Measurements from ENCODE around the gene CDYL2. TPM values are rescaled to one million over a fixed set of nuclear protein-coding genes. Genes with fewer than 3 reads are reported as not detected.

Gene CDYL2
- total RNA-seq, 1 experiment from 2014 or later = 8.2 TPM

- ATAC-seq (0 out of 2 replicates have a peak, but pooled peaks have one; percentile 30), DNase-seq (ENCODE audit: low spot score) (no peak)
- Mint-ChIP-seq H3K4me1 (peaks cover 7% of the 10 kb centered on the region; the same call in 1 of the 2 replicates), H3K4me3 (no peak overlapping the region), H3K27me3 (ENCODE audit: low read depth) (no peaks in the 10 kb centered on the region), H3K9me3 (peaks cover 20% of the 10 kb centered on the region), H3K36me3 (peaks cover 7% of the 10 kb centered on the region; the same call in 1 of the 2 replicates), H3K27ac (no peak overlapping the region)
- POLR2A ChIA-PET = no interaction called here
- CTCF ChIA-PET = no interaction called here
- TF ChIP-seq EMX1 (CRISPR knock-in tag; IDR thresholded peaks at IDR 0.05) (no peak), ZBTB21 (CRISPR knock-in tag; IDR thresholded peaks at IDR 0.05; ENCODE audit: borderline replicate concordance) (no peak), SOX15 (CRISPR knock-in tag; IDR thresholded peaks at IDR 0.05) (no peak)
These were observed 148.2 kb downstream of the CDYL2 start for GRCh38 chr16:80656161-80656560.

GRCh38 chr16:80655751-80656150 lies 148.6 kb downstream of the CDYL2 start:
- Mint-ChIP-seq H3K27me3 (ENCODE audit: low read depth) (no peaks in the 10 kb centered on the region), H3K27ac (no peak overlapping the region), H3K4me1 (peaks cover 8% of the 10 kb centered on the region; the same call in 1 of the 2 replicates), H3K9me3 (peaks cover 17% of the 10 kb centered on the region), H3K4me3 (no peak overlapping the region), H3K36me3 (peaks cover 7% of the 10 kb centered on the region; the same call in 1 of the 2 replicates)
- ATAC-seq = no peak
- POLR2A ChIA-PET = no interaction called here
- TF ChIP-seq STAT6 (CRISPR knock-in tag; conservative IDR thresholded peaks at IDR 0.05; ENCODE audit: low read depth) (no peak), ZNF671 (CRISPR knock-in tag; IDR thresholded peaks at IDR 0.05) (no peak)
- DNase-seq (ENCODE audit: low spot score) = no peak
- CTCF ChIA-PET = no interaction called here

DNA sequence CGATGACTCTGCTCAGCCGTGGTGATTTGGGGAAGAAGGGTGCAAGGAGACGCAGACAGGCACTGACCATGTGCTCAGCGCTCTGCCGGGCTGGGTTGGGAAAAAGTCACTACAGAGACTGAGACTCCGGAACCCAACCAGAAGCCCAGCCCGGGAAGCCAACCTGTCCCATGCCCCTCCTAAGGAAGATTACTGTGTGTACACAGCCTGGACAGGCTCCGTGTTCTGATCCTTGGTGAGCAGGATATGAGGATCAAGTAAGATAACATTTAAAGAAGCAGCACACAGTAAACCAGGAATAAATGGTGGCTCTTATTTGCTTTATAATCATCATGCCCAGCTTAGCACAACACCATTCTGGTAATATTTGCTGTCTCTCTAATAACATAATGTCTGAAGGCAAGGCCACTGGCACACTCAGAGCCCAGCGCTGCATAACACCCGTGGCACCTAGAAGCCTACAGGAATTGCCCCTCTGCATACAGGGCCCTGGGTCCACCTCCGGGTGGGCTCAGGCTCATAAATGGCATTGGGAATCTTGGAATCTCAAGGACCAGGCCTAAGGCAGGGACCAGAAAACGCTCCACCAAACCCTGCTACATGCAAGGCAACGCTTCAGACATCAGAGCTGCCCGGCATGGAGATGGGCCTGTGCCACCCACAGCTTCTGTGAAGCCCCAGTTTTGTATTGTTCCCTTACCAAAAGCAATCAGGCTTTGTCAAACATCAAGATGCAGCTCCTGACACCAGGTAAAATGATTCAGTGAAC lies 150.1 kb downstream of the CDYL2 start:
- H3K36me3 Mint-ChIP-seq = no peaks in the 10 kb centered on the region
- no peak overlapping the region for H3K27ac Mint-ChIP-seq
- H3K27me3 Mint-ChIP-seq (ENCODE audit: low read depth) = no peaks in the 10 kb centered on the region
- no peak for DNase-seq (ENCODE audit: low spot score)
- peaks cover 17% of the 10 kb centered on the region for H3K4me1 Mint-ChIP-seq
- POLR2A ChIA-PET = no interaction called here
- H3K4me3 Mint-ChIP-seq = no peak overlapping the region
- CTCF ChIA-PET = no interaction called here
- H3K9me3 Mint-ChIP-seq = peaks cover 20% of the 10 kb centered on the region
- no peak for ATAC-seq
- TF ChIP-seq SMAD3 (CRISPR knock-in tag; IDR thresholded peaks at IDR 0.05; ENCODE audit: borderline replicate concordance) (no peak), CBFB (CRISPR knock-in tag; IDR thresholded peaks at IDR 0.05; ENCODE audit: low read depth) (no peak), FOXK1 (CRISPR knock-in tag; IDR thresholded peaks at IDR 0.05) (no peak), FOXP4 (CRISPR knock-in tag; IDR thresholded peaks at IDR 0.05) (no peak), ATF6 (CRISPR knock-in tag; IDR thresholded peaks at IDR 0.05) (no peak), TP53 (CRISPR knock-in tag; IDR thresholded peaks at IDR 0.05) (no peak), RELA (CRISPR knock-in tag; IDR thresholded peaks at IDR 0.05; ENCODE audit: borderline replicate concordance) (no peak), KAT7 (CRISPR knock-in tag; IDR thresholded peaks at IDR 0.05; ENCODE audit: borderline replicate concordance) (no peak), ZNF219 (CRISPR knock-in tag; IDR thresholded peaks at IDR 0.05; ENCODE audit: borderline replicate concordance) (no peak), NR3C1 (CRISPR knock-in tag; conservative IDR thresholded peaks at IDR 0.05; ENCODE audit: low read depth) (no peak), PREB (CRISPR knock-in tag; IDR thresholded peaks at IDR 0.05; ENCODE audit: borderline replicate concordance) (no peak), ZNF263 (CRISPR knock-in tag; IDR thresholded peaks at IDR 0.05; ENCODE audit: low read depth) (no peak)
- TF ChIP-seq, protein P1, sequence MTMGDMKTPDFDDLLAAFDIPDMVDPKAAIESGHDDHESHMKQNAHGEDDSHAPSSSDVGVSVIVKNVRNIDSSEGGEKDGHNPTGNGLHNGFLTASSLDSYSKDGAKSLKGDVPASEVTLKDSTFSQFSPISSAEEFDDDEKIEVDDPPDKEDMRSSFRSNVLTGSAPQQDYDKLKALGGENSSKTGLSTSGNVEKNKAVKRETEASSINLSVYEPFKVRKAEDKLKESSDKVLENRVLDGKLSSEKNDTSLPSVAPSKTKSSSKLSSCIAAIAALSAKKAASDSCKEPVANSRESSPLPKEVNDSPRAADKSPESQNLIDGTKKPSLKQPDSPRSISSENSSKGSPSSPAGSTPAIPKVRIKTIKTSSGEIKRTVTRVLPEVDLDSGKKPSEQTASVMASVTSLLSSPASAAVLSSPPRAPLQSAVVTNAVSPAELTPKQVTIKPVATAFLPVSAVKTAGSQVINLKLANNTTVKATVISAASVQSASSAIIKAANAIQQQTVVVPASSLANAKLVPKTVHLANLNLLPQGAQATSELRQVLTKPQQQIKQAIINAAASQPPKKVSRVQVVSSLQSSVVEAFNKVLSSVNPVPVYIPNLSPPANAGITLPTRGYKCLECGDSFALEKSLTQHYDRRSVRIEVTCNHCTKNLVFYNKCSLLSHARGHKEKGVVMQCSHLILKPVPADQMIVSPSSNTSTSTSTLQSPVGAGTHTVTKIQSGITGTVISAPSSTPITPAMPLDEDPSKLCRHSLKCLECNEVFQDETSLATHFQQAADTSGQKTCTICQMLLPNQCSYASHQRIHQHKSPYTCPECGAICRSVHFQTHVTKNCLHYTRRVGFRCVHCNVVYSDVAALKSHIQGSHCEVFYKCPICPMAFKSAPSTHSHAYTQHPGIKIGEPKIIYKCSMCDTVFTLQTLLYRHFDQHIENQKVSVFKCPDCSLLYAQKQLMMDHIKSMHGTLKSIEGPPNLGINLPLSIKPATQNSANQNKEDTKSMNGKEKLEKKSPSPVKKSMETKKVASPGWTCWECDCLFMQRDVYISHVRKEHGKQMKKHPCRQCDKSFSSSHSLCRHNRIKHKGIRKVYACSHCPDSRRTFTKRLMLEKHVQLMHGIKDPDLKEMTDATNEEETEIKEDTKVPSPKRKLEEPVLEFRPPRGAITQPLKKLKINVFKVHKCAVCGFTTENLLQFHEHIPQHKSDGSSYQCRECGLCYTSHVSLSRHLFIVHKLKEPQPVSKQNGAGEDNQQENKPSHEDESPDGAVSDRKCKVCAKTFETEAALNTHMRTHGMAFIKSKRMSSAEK (CRISPR knock-in tag; IDR thresholded peaks at IDR 0.05; ENCODE audit: borderline replicate concordance) = no peak
- TF ChIP-seq, protein P2, sequence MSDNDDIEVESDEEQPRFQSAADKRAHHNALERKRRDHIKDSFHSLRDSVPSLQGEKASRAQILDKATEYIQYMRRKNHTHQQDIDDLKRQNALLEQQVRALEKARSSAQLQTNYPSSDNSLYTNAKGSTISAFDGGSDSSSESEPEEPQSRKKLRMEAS (CRISPR knock-in tag; IDR thresholded peaks at IDR 0.05) = no peak
